Adrenal gland (tissue), 5 donors: ENCODE measurements around the gene MAN2A2.

Experiments
- POLR2A ChIP-seq, 2 donors: fragments of 450-650 bp; IDR thresholded peaks; one replicate each; pipeline ENCODE4 v1.6.1; 2017; ENCODE audit warnings: antibody characterized with exemption in 2 of 2, mild to moderate bottlenecking in 2 of 2, moderate library complexity in 1 of 2
- TF ChIP-seq, protein P1 (sequence below), 6 experiments: fragments of 450-650 bp in 4 of 6; fragments of 200-600 bp in 2 of 6; sonication (generic) in 1 of 6; IDR thresholded peaks; 1 replicate in 5 of 6; 2 replicates in 1 of 6; pipeline versions ENCODE4 v1.5.1 to v1.8.0; 2016 to 2021; ENCODE audit warnings: antibody characterized with exemption in 6 of 6, mild to moderate bottlenecking in 2 of 6, moderate library complexity in 1 of 6
- donor health status: DM: no; HTN: no; CAD: no.

DNA sequence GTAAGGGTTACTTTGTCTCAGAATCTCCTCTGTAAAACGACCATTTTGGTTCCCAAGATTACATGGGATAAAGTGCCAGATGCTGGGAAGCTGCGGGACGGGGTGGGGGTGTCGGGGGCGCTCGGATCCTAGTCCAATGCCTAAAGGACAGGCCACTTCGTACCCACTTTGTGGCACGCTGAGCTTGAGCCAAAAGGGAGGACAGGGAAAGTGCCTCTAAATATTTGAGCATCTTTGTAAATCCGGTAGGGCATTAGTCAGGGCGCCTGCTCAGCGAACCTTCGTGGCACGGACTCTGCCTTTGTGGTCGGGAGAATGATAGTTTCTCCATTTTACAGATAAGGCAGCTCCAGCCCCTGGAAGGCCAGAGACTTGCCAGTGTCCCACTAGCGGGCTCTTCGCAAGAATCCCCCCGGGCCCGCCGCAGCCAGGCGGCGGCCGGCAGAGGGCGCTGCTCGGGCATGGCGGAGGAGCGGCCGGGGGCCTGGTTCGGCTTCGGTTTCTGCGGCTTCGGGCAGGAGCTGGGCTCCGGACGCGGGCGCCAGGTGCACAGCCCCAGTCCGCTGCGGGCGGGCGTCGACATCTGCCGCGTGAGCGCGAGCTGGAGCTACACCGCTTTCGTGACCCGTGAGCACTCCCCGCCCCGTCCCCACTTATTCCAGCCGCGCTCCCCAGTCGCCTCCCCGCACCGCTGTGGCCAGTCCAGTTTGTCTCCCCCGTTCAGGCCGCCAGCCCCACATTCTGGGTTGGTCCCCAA lies 53.4 kb downstream of the MAN2A2 start:
- TF ChIP-seq, protein P1, sequence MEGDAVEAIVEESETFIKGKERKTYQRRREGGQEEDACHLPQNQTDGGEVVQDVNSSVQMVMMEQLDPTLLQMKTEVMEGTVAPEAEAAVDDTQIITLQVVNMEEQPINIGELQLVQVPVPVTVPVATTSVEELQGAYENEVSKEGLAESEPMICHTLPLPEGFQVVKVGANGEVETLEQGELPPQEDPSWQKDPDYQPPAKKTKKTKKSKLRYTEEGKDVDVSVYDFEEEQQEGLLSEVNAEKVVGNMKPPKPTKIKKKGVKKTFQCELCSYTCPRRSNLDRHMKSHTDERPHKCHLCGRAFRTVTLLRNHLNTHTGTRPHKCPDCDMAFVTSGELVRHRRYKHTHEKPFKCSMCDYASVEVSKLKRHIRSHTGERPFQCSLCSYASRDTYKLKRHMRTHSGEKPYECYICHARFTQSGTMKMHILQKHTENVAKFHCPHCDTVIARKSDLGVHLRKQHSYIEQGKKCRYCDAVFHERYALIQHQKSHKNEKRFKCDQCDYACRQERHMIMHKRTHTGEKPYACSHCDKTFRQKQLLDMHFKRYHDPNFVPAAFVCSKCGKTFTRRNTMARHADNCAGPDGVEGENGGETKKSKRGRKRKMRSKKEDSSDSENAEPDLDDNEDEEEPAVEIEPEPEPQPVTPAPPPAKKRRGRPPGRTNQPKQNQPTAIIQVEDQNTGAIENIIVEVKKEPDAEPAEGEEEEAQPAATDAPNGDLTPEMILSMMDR (IDR thresholded peaks at IDR 0.05): peak; percentile 57 to 91 (median 87)
- peak; percentile 28 to 68 for TF ChIP-seq POLR2A (IDR thresholded peaks at IDR 0.05)
